GM18867 (cell line): ENCODE measurements around the gene L3MBTL3.

Experiments used
- ATAC-seq: cut with Tn5 transposase; IDR thresholded peaks from one replicate; pipeline ENCODE4 v1.9.1; 2021; ENCODE audit warnings: mild to moderate bottlenecking, moderate library complexity; ENCODE audit not compliant: unreplicated experiment

Gene L3MBTL3

GRCh38 chr6:130176378-130176777 is 158.0 kb downstream of the L3MBTL3 start:
- ATAC-seq = no peak

- ATAC-seq = no peak
Measured at GRCh38 chr6:130178692-130179091, 160.3 kb downstream of the L3MBTL3 start.

GRCh38 chr6:130182466-130182865 is 164.1 kb downstream of the L3MBTL3 start:
- ATAC-seq = no peak

GRCh38 chr6:130183271-130184222 is 165.2 kb downstream of the L3MBTL3 start:
- peak; percentile 49 for ATAC-seq

GRCh38 chr6:130185658-130186057 is 167.3 kb downstream of the L3MBTL3 start:
- no peak for ATAC-seq

- no peak for ATAC-seq
Measured at GRCh38 chr6:130187335-130188206, 169.2 kb downstream of the L3MBTL3 start.

GRCh38 chr6:130188207-130188899 is 170.0 kb downstream of the L3MBTL3 start:
- no peak for ATAC-seq

GRCh38 chr6:130189531-130190397 is 171.4 kb downstream of the L3MBTL3 start:
- no peak for ATAC-seq
